ENCODE results near the gene ATP6V1E1. TPM values are rescaled to one million over a fixed set of nuclear protein-coding genes. Genes with fewer than 3 reads are reported as not detected.
"Not testable (repeated sequence)": the region's sequence is repeated elsewhere in the genome, so short reads cannot be mapped to it uniquely, and the experiment has no call there.

The ATP6V1E1 gene
- total RNA-seq, 1 donor from 2014 or later: 73.9 TPM

GRCh38 chr22:17648569-17648968, 20.0 kb upstream of the ATP6V1E1 start:
- ChIA-PET CTCF (no interaction called here), POLR2A (no interaction called here)
- TF ChIP-seq, protein P1, sequence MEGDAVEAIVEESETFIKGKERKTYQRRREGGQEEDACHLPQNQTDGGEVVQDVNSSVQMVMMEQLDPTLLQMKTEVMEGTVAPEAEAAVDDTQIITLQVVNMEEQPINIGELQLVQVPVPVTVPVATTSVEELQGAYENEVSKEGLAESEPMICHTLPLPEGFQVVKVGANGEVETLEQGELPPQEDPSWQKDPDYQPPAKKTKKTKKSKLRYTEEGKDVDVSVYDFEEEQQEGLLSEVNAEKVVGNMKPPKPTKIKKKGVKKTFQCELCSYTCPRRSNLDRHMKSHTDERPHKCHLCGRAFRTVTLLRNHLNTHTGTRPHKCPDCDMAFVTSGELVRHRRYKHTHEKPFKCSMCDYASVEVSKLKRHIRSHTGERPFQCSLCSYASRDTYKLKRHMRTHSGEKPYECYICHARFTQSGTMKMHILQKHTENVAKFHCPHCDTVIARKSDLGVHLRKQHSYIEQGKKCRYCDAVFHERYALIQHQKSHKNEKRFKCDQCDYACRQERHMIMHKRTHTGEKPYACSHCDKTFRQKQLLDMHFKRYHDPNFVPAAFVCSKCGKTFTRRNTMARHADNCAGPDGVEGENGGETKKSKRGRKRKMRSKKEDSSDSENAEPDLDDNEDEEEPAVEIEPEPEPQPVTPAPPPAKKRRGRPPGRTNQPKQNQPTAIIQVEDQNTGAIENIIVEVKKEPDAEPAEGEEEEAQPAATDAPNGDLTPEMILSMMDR (IDR thresholded peaks at IDR 0.05): no peak
- ATAC-seq (ENCODE audit: low read depth) (no peak), DNase-seq (no peak)
- Mint-ChIP-seq H3K4me1 (no peaks in the 10 kb centered on the region), H3K9me3 (no peaks in the 10 kb centered on the region), H3K4me3 (no peak overlapping the region), H3K36me3 (ENCODE audit: low read depth) (peaks cover 11% of the 10 kb centered on the region), H3K27ac (no peak overlapping the region), H3K27me3 (no peaks in the 10 kb centered on the region)
- intact Hi-C loops (cut with micrococcal nuclease): no loop called here

- no peak for ATAC-seq (ENCODE audit: low read depth)
- no peak overlapping the region for H3K4me3 Mint-ChIP-seq
Measured at GRCh38 chr22:17647991-17648390, 19.4 kb upstream of the ATP6V1E1 start.

DNA sequence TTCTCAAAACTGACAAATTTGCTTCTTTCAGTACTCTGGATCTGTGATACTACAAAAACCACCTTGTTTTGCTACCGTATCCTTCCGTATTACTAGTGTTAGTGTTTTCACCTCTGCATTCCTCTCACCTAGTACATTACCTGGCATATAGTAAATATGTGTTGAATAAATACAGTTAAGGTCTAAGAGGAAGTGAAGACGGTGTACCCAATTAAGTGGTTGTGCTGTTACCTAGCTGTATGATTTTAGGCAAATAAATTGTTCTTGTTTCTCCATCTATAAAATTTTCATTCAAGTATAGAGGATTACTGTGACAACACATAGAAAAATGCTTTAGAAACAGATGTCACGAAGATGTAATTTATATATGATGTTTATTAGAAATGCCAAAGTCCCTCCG, 18.9 kb upstream of the ATP6V1E1 start:
- Mint-ChIP-seq H3K4me3 (no peak overlapping the region), H3K27me3 (no peaks in the 10 kb centered on the region), H3K9me3 (no peaks in the 10 kb centered on the region), H3K27ac (no peak overlapping the region), H3K4me1 (no peaks in the 10 kb centered on the region), H3K36me3 (ENCODE audit: low read depth) (peaks cover 11% of the 10 kb centered on the region)
- POLR2A ChIA-PET: interaction anchor here (0.6 kb wide), 1 partner anchor 503 kb away, joined by 3 read pairs; the partner anchor contains the start of gene USP18
- TF ChIP-seq, protein P1 (IDR thresholded peaks at IDR 0.05): no peak
- no peak for DNase-seq
- no peak for ATAC-seq (ENCODE audit: low read depth)
- CTCF ChIA-PET: interaction anchor here (0.5 kb wide), 1 partner anchor 91 kb away, joined by 4 read pairs; no protein-coding TSS in a partner anchor
- intact Hi-C loops (cut with micrococcal nuclease): no loop called here

More at GRCh38 chr22:17647991-17648390, 19.4 kb upstream of the ATP6V1E1 start:
- intact Hi-C loops (cut with micrococcal nuclease): no loop called here
- Mint-ChIP-seq H3K36me3 (ENCODE audit: low read depth) (peaks cover 8% of the 10 kb centered on the region), H3K4me1 (no peaks in the 10 kb centered on the region), H3K27me3 (no peaks in the 10 kb centered on the region), H3K9me3 (no peaks in the 10 kb centered on the region), H3K27ac (no peak overlapping the region)
- CTCF ChIA-PET: interaction anchor here (0.5 kb wide), 1 partner anchor 92 kb away, joined by 4 read pairs; no protein-coding TSS in a partner anchor
- TF ChIP-seq, protein P1 (IDR thresholded peaks at IDR 0.05): no peak
- no peak for DNase-seq
- POLR2A ChIA-PET: no interaction called here

- not testable (repeated sequence) for H3K4me3 Mint-ChIP-seq, H3K27ac Mint-ChIP-seq
Measured at GRCh38 chr22:17642357-17642756, 13.8 kb upstream of the ATP6V1E1 start.

GRCh38 chr22:17641269-17641668, 12.7 kb upstream of the ATP6V1E1 start:
- intact Hi-C loops (cut with micrococcal nuclease): no loop called here
- H3K27ac Mint-ChIP-seq: no peak overlapping the region
- TF ChIP-seq, protein P1 (IDR thresholded peaks at IDR 0.05): no peak
- no peak overlapping the region for H3K4me3 Mint-ChIP-seq
- POLR2A ChIA-PET: interaction anchor here (0.6 kb wide), 1 partner anchor 130 kb away, joined by 3 read pairs; no protein-coding TSS in a partner anchor
- DNase-seq (no peak), ATAC-seq (ENCODE audit: low read depth) (no peak)
- no peaks in the 10 kb centered on the region for H3K27me3 Mint-ChIP-seq
- CTCF ChIA-PET: no interaction called here
- peaks cover 28% of the 10 kb centered on the region for H3K4me1 Mint-ChIP-seq
- H3K9me3 Mint-ChIP-seq: no peaks in the 10 kb centered on the region
- peaks cover 25% of the 10 kb centered on the region for H3K36me3 Mint-ChIP-seq (ENCODE audit: low read depth)

More at GRCh38 chr22:17642357-17642756, 13.8 kb upstream of the ATP6V1E1 start:
- H3K9me3 Mint-ChIP-seq; intact Hi-C loops (cut with micrococcal nuclease); DNase-seq; H3K27me3 Mint-ChIP-seq; CTCF ChIA-PET; ATAC-seq (ENCODE audit: low read depth): not testable (repeated sequence)
- POLR2A ChIA-PET: interaction anchor here (0.6 kb wide), 1 partner anchor 10 kb away, joined by 5 read pairs; no protein-coding TSS in a partner anchor
- H3K36me3 Mint-ChIP-seq (ENCODE audit: low read depth): peaks cover 26% of the 10 kb centered on the region
- peaks cover 28% of the 10 kb centered on the region for H3K4me1 Mint-ChIP-seq

Data from activated B cell treated with CpG ODN at 0.5 μM for 24 hours (primary cell).